ENCODE measurements around the gene CDC40.

CDC40 gene

DNA sequence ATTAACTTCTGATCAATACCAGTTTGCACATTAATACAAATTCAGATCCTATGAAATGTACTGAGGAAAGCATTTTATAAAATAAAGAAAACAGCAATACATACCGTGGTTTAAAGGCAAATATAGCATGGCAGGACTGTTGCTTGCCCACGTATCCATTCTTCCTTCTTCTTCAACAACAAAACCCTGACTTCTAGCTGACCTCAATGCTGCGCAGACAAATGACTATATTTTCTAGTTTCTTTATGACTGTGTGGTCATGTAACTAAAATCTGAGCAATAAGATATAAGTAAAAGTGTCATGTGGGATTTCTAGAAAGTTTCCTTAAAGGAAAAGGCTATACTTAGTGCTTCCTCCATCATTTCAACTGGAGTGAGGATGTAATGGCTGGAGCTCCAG, 85.0 kb downstream of the CDC40 start:
- no peaks in the 10 kb centered on the region for H3K9me3 ChIP-seq (ENCODE audit: low read length)
- no peak overlapping the region for H3K9ac ChIP-seq (ENCODE audit: low read length)
- H3K27me3 ChIP-seq (ENCODE audit: insufficient read depth, low read length), result no peaks in the 10 kb centered on the region
- H3K4me1 ChIP-seq (ENCODE audit: insufficient read depth, low read length, severe bottlenecking), result no peaks in the 10 kb centered on the region
- H3K4me2 ChIP-seq (ENCODE audit: low read length), result no peak overlapping the region
- no peak overlapping the region for H2AFZ ChIP-seq (ENCODE audit: low read length)
- H3K79me2 ChIP-seq (ENCODE audit: insufficient read depth, low read length), result no peaks in the 10 kb centered on the region
- H3F3A ChIP-seq (ENCODE audit: insufficient read depth, low read length), result no peaks in the 10 kb centered on the region
- no peak overlapping the region for H3K27ac ChIP-seq (ENCODE audit: low read depth, low read length, poor library complexity, severe bottlenecking)
- H3K4me3 ChIP-seq (ENCODE audit: low read depth, low read length, poor library complexity, severe bottlenecking), result no peak overlapping the region
- H3K9me2 ChIP-seq (ENCODE audit: low read depth, low read length), result no peaks in the 10 kb centered on the region
- TF ChIP-seq, protein P1, sequence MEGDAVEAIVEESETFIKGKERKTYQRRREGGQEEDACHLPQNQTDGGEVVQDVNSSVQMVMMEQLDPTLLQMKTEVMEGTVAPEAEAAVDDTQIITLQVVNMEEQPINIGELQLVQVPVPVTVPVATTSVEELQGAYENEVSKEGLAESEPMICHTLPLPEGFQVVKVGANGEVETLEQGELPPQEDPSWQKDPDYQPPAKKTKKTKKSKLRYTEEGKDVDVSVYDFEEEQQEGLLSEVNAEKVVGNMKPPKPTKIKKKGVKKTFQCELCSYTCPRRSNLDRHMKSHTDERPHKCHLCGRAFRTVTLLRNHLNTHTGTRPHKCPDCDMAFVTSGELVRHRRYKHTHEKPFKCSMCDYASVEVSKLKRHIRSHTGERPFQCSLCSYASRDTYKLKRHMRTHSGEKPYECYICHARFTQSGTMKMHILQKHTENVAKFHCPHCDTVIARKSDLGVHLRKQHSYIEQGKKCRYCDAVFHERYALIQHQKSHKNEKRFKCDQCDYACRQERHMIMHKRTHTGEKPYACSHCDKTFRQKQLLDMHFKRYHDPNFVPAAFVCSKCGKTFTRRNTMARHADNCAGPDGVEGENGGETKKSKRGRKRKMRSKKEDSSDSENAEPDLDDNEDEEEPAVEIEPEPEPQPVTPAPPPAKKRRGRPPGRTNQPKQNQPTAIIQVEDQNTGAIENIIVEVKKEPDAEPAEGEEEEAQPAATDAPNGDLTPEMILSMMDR (IDR thresholded peaks at IDR 0.05; ENCODE audit: low read length), result no peak
- TF ChIP-seq EZH2 (IDR thresholded peaks at IDR 0.05; ENCODE audit: borderline replicate concordance, low read length), result no peak
- H4K20me1 ChIP-seq (ENCODE audit: insufficient read depth, low read length), result no peaks in the 10 kb centered on the region
- H3K36me3 ChIP-seq (ENCODE audit: insufficient read depth, low read length), result no peaks in the 10 kb centered on the region

DNA sequence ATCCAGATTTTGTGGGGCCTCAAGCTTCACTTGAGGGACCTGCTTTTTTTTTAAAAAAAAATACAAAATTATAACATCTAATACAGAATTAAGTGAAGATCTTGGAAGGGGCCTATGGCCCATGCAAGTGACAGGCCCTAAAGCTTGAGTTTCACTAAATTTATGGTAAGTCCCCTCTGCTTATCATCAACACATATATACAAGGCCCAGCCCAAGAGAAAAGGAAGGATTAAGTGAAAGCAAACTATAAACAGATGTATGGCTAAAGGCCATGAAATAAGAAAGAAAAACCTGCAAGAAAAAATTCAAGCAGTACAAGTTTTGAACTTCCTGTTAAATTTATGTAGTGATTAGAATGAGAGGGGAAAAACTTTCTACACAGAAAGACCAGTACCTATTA, 86.8 kb downstream of the CDC40 start:
- no peak overlapping the region for H3K27ac ChIP-seq (ENCODE audit: low read depth, low read length, poor library complexity, severe bottlenecking)
- no peak overlapping the region for H3K4me3 ChIP-seq (ENCODE audit: low read depth, low read length, poor library complexity, severe bottlenecking)
- H2AFZ ChIP-seq (ENCODE audit: low read length), result no peak overlapping the region
- no peaks in the 10 kb centered on the region for H3K9me2 ChIP-seq (ENCODE audit: low read depth, low read length)
- no peaks in the 10 kb centered on the region for H3K27me3 ChIP-seq (ENCODE audit: insufficient read depth, low read length)
- H3K9me3 ChIP-seq (ENCODE audit: low read length), result no peaks in the 10 kb centered on the region
- no peaks in the 10 kb centered on the region for H3K36me3 ChIP-seq (ENCODE audit: insufficient read depth, low read length)
- H3K79me2 ChIP-seq (ENCODE audit: insufficient read depth, low read length), result no peaks in the 10 kb centered on the region
- H3F3A ChIP-seq (ENCODE audit: insufficient read depth, low read length), result no peaks in the 10 kb centered on the region
- H3K4me1 ChIP-seq (ENCODE audit: insufficient read depth, low read length, severe bottlenecking), result no peaks in the 10 kb centered on the region
- TF ChIP-seq EZH2 (IDR thresholded peaks at IDR 0.05; ENCODE audit: borderline replicate concordance, low read length), result no peak
- TF ChIP-seq, protein P1 (IDR thresholded peaks at IDR 0.05; ENCODE audit: low read length), result no peak
- no peak overlapping the region for H3K4me2 ChIP-seq (ENCODE audit: low read length)
- H3K9ac ChIP-seq (ENCODE audit: low read length), result no peak overlapping the region
- no peaks in the 10 kb centered on the region for H4K20me1 ChIP-seq (ENCODE audit: insufficient read depth, low read length)

DNA sequence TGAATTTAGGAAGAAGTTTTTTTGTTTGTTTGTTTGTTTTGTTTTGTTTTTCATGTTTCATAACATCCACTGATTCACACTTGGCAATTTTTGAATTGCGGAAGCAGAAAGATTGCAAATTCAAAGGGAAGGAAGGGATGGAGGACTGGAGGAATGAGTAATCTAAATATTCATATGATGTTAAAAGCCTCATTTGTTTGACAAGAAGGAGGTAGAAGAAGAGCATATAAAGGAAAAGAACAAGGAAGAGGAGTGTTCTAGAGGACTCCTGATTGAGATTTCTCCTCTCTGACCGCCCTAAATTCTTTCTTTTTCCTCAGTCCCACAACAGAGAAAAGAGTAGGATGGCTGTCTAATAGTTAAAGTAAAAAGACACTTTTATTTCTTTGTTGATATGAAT, 89.4 kb downstream of the CDC40 start:
- Histone ChIP-seq H3K4me2 (ENCODE audit: low read length) (no peak overlapping the region), H3K4me1 (ENCODE audit: insufficient read depth, low read length, severe bottlenecking) (no peaks in the 10 kb centered on the region), H3K9ac (ENCODE audit: low read length) (no peak overlapping the region), H3K4me3 (ENCODE audit: low read depth, low read length, poor library complexity, severe bottlenecking) (no peak overlapping the region), H3F3A (ENCODE audit: insufficient read depth, low read length) (no peaks in the 10 kb centered on the region), H2AFZ (ENCODE audit: low read length) (no peak overlapping the region), H3K79me2 (ENCODE audit: insufficient read depth, low read length) (no peaks in the 10 kb centered on the region), H3K36me3 (ENCODE audit: insufficient read depth, low read length) (no peaks in the 10 kb centered on the region), H3K27ac (ENCODE audit: low read depth, low read length, poor library complexity, severe bottlenecking) (no peak overlapping the region), H3K9me3 (ENCODE audit: low read length) (no peaks in the 10 kb centered on the region), H4K20me1 (ENCODE audit: insufficient read depth, low read length) (no peaks in the 10 kb centered on the region), H3K27me3 (ENCODE audit: insufficient read depth, low read length) (no peaks in the 10 kb centered on the region), H3K9me2 (ENCODE audit: low read depth, low read length) (no peaks in the 10 kb centered on the region)
- TF ChIP-seq EZH2 (IDR thresholded peaks at IDR 0.05; ENCODE audit: borderline replicate concordance, low read length), result no peak
- TF ChIP-seq, protein P1 (IDR thresholded peaks at IDR 0.05; ENCODE audit: low read length), result no peak
